Activated T-helper 2 cell treated with anti-CD3 and anti-CD28 coated beads, Interferon-gamma antibody, Interleukin-2, Interleukin-4, amounts not matched to agents 10 μg/mL and 5 μg/mL and 100 μg/mL, durations not matched to agents 14 hours and 24 hours and 36 hours (primary cell): ENCODE data around the gene METTL23. TPM values are rescaled to one million over a fixed set of nuclear protein-coding genes. Genes with fewer than 3 reads are reported as not detected.
"Not testable (repeated sequence)": the region's sequence is repeated elsewhere in the genome, so short reads cannot be mapped to it uniquely, and the experiment has no call there.

ENCODE experiments used
- DNase-seq: peaks from one replicate; pipeline ENCODE4 v3.0.0; 2021; ENCODE audit warnings: low spot score
- H3K27ac Mint-ChIP-seq: one replicate; pipeline ENCODE4 v1.8.0; 2021; ENCODE audit warnings: mixed read lengths
- H3K27me3 Mint-ChIP-seq: one replicate; pipeline ENCODE4 v1.8.0; 2021; ENCODE audit warnings: low read depth, mixed read lengths
- H3K36me3 Mint-ChIP-seq: one replicate; pipeline ENCODE4 v1.8.0; 2021; ENCODE audit warnings: low read depth, mixed read lengths
- H3K4me1 Mint-ChIP-seq: one replicate; pipeline ENCODE4 v1.8.0; 2021; ENCODE audit warnings: low read depth, mixed read lengths
- H3K4me3 Mint-ChIP-seq: one replicate; pipeline ENCODE4 v1.8.0; 2021; ENCODE audit warnings: low read depth, mild to moderate bottlenecking, moderate library complexity, mixed read lengths
- H3K9me3 Mint-ChIP-seq: one replicate; pipeline ENCODE4 v1.8.0; 2021; ENCODE audit warnings: mixed read lengths
- intact Hi-C: fragments of 100-400 bp; cut with micrococcal nuclease; formaldehyde crosslinking; loops from one replicate; pipeline ENCODE4 v1.15.1; 2023
- total RNA-seq: library from RNA; stranded (reverse); gene quantifications from 2 replicates; pipeline ENCODE4 v1.2.3, GENCODE V29; 2022

The METTL23 gene
- total RNA-seq, 1 donor from 2014 or later, result 32.1 TPM

- no peak overlapping the region for H3K27ac Mint-ChIP-seq
- H3K9me3 Mint-ChIP-seq, result no peaks in the 10 kb centered on the region
- intact Hi-C loops, result no loop called here
- DNase-seq, result no peak
- no peaks in the 10 kb centered on the region for H3K36me3 Mint-ChIP-seq
- peaks cover 4% of the 10 kb centered on the region for H3K27me3 Mint-ChIP-seq
- H3K4me3 Mint-ChIP-seq, result no peak overlapping the region
- no peaks in the 10 kb centered on the region for H3K4me1 Mint-ChIP-seq
Observed at GRCh38 chr17:76700270-76700616, 26.4 kb upstream of the METTL23 start.

GRCh38 chr17:76700617-76701470 is 25.8 kb upstream of the METTL23 start:
- H3K27ac Mint-ChIP-seq, result no peak overlapping the region
- no peak for DNase-seq
- no peak overlapping the region for H3K4me3 Mint-ChIP-seq
- H3K9me3 Mint-ChIP-seq, result no peaks in the 10 kb centered on the region
- H3K36me3 Mint-ChIP-seq, result no peaks in the 10 kb centered on the region
- H3K27me3 Mint-ChIP-seq, result peaks cover 4% of the 10 kb centered on the region
- intact Hi-C loops, result no loop called here
- H3K4me1 Mint-ChIP-seq, result no peaks in the 10 kb centered on the region

DNA sequence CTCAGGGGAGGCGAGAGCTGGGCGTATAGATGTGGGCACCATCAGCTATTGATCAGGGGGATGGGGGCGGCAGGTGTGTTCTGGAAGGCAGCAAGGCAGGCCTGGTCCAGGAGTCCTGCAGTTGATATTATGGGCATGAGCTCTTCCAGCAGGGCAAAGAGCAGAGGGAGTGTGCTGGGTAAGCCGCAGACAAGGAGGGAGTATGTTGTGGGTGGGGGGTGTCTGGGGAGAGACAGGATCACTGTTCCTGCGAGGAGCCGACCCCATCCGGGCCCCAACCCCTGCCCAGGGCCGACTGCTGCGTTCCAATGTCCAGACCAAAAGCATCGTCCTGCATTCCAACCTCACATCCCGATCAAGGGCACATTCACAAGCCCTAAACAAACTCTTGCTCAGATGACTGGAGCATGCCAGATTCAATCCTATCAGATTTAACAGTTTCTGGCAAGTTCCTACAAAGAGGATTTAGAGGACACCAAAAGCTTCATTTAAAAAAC is 25.1 kb upstream of the METTL23 start:
- H3K36me3 Mint-ChIP-seq, result no peaks in the 10 kb centered on the region
- no peak overlapping the region for H3K4me3 Mint-ChIP-seq
- intact Hi-C loops, result no loop called here
- H3K27me3 Mint-ChIP-seq, result peaks cover 4% of the 10 kb centered on the region
- no peak for DNase-seq
- no peaks in the 10 kb centered on the region for H3K9me3 Mint-ChIP-seq
- no peaks in the 10 kb centered on the region for H3K4me1 Mint-ChIP-seq
- no peak overlapping the region for H3K27ac Mint-ChIP-seq

DNA sequence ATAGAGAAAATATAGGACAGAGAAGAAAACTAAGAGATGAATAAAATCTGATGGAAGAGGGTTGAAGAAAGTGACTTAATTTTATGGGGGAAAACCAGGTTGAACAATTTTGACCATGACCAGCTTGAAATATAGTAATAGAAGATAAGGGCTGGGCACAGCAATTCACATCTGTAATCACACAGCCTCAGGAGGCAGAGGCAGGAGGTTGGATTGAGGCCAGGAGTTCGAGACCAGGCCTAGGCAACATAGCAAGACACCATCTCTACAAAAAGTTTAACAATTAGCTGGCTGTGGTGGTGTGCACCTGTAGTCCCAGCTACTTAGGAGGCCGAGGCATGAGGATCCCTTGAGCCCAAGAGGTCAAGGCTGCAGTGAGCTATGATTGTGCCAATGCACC is 24.6 kb upstream of the METTL23 start:
- H3K4me3 Mint-ChIP-seq, result no peak overlapping the region
- no peaks in the 10 kb centered on the region for H3K9me3 Mint-ChIP-seq
- H3K4me1 Mint-ChIP-seq, result no peaks in the 10 kb centered on the region
- intact Hi-C loops, result no loop called here
- H3K27ac Mint-ChIP-seq, result no peak overlapping the region
- no peak for DNase-seq
- H3K27me3 Mint-ChIP-seq, result peaks cover 4% of the 10 kb centered on the region
- H3K36me3 Mint-ChIP-seq, result no peaks in the 10 kb centered on the region

DNA sequence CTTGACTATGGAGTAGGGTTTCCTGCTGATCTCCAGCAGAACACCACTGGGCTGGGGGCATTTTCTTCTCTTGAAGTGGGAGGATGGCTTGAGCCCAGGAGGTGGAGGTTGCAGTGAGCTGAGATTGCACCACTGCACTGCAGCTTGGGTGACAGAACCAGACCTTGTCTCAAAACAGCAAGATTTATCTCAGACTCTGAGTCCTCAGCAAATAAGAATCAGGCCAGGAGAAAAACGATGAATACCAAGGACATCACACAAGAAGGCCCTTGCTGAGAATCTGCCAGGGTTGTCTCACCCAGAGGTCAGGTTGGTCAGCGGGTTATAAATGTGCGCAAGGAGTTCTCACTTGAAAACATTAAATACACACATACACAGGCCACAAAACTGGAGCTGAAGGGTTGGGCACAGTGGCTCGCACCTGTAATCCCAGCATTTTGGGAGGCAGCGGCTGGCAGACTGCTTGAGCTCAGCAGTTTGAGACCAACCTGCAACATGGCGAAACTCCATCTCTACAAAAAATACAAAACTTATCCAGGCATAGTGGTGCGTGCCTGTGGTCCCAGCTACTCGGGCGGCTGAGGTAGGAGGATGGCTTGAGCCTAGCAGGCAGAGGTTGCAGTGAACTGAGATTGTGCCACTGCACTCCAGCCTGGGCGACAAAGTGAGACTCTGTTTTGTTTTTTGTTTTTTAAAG is 23.6 kb upstream of the METTL23 start:
- peaks cover 2% of the 10 kb centered on the region for H3K27me3 Mint-ChIP-seq
- no peaks in the 10 kb centered on the region for H3K4me1 Mint-ChIP-seq
- H3K27ac Mint-ChIP-seq, result no peak overlapping the region
- DNase-seq, result no peak
- no peaks in the 10 kb centered on the region for H3K36me3 Mint-ChIP-seq
- intact Hi-C loops, result no loop called here
- no peaks in the 10 kb centered on the region for H3K9me3 Mint-ChIP-seq
- H3K4me3 Mint-ChIP-seq, result no peak overlapping the region

- peaks cover 5% of the 10 kb centered on the region for H3K27me3 Mint-ChIP-seq
- no peak overlapping the region for H3K27ac Mint-ChIP-seq
- H3K4me3 Mint-ChIP-seq, result no peak overlapping the region
- DNase-seq, result no peak
- H3K36me3 Mint-ChIP-seq, result no peaks in the 10 kb centered on the region
- peaks cover 5% of the 10 kb centered on the region for H3K4me1 Mint-ChIP-seq
- intact Hi-C loops, result no loop called here
- H3K9me3 Mint-ChIP-seq, result no peaks in the 10 kb centered on the region
Observed at GRCh38 chr17:76704805-76705204, 21.8 kb upstream of the METTL23 start.

DNA sequence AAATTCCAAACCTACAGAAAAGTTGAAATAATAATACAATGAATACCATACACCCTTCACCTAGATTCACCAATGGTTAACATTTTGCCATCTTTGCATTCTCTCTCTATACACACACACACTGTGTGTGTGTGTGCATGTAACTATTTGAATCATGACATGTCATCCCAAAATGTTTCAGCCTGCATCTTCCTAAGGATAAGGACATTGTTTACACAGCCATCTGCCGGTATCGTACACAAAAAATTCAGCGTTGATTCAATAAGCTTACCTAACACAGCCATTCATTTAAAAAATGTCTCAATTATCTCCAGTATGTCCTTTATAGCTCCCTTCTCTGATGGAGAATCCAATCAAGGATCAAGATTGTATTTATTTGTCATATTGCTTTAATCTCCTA is 19.8 kb upstream of the METTL23 start:
- intact Hi-C loops, result no loop called here
- Mint-ChIP-seq H3K27me3 (peaks cover 3% of the 10 kb centered on the region), H3K27ac (no peak overlapping the region), H3K4me3 (no peak overlapping the region), H3K9me3 (no peaks in the 10 kb centered on the region), H3K4me1 (peaks cover 11% of the 10 kb centered on the region), H3K36me3 (no peaks in the 10 kb centered on the region)
- no peak for DNase-seq

DNA sequence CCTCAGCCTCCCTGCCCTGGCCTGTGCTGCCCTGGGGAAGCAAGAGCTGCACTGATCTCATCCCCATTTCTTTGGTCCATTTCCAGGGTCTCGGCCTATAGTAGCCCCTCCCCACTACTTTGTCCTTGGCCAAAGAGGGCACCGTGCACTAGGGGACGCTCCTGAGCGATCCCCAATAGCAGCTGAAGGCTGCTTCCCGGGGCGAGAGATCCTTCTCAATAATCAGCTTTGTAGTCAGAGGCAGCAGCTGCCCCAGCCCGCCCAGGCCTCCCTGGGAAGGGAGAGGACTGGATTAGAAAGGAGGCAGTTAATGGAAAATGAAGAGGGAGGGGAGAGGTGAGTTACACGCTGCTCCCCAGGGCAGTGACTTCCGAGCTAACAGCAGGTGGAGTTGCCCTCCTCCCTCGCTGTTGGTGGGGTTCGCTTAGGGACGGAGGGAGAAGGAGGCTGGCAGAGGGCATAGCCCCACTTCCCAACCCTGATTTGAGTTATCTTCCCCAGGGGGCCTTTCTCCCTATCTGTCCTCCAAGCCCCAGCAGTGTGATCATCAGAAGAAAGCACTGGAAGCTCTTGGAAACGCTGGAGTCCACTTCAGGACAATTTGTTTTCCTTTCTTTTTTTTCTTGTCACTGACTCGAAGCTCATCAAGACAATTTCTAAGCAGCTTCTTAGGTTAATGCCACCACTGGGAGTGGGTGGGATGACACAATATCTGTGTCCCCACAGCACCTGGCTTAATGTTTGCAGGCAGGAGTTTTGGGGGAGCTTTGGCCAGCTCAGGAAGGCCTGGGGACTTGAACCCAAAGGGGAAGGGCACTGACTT is 18.4 kb upstream of the METTL23 start:
- Mint-ChIP-seq H3K27ac (no peak overlapping the region), H3K9me3 (no peaks in the 10 kb centered on the region), H3K36me3 (peaks cover 5% of the 10 kb centered on the region), H3K4me3 (peak overlapping the region; percentile 73), H3K27me3 (peaks cover 3% of the 10 kb centered on the region), H3K4me1 (peaks cover 11% of the 10 kb centered on the region)
- DNase-seq, result no peak
- intact Hi-C loops, result no loop called here

DNA sequence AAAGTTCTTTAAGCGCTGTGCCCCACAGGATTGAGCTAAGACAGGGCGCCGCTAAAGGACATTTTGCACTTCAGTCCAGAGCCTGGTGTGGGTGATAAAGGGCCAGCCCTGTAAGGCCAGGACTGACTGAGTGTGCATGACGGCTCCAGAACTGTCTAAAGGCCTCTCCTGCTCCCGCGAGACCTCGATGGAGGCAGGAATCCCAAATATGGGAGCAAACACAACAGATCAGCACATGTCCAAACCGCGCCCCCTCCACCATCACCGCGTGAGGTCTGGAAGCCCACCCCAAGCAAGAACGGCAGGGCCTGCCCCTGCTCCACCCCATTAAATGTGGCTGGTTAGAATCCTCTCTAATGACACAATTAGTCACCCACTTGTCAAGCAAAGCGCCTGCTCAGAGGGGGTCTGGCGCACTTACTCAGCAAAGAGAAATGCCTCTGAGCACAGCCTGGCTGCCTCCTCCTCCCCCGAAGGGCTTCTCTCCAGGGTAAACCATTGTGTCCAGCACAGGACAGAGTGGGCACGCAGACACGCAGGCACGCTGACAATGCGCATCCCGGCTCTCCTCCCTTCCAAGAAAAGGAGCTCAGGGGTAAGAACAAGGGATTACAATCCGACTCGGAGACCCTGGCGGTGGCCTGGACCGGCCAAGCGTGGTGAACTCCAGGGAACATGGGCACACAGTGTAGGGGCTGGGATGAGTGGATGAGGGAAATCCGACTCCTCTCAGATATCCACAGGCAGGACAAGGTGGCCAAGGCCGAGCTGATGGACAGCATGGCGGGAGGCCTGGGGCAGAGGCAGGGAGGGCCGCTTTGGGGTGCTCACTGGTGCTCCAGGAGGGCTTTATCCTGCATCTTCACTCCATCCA is 17.3 kb upstream of the METTL23 start:
- H3K27me3 Mint-ChIP-seq, result peaks cover 3% of the 10 kb centered on the region
- intact Hi-C loops, result no loop called here
- H3K9me3 Mint-ChIP-seq, result no peaks in the 10 kb centered on the region
- no peak overlapping the region for H3K27ac Mint-ChIP-seq
- peaks cover 16% of the 10 kb centered on the region for H3K36me3 Mint-ChIP-seq
- DNase-seq, result no peak
- peaks cover 20% of the 10 kb centered on the region for H3K4me1 Mint-ChIP-seq
- peak overlapping the region; percentile 73 for H3K4me3 Mint-ChIP-seq

DNA sequence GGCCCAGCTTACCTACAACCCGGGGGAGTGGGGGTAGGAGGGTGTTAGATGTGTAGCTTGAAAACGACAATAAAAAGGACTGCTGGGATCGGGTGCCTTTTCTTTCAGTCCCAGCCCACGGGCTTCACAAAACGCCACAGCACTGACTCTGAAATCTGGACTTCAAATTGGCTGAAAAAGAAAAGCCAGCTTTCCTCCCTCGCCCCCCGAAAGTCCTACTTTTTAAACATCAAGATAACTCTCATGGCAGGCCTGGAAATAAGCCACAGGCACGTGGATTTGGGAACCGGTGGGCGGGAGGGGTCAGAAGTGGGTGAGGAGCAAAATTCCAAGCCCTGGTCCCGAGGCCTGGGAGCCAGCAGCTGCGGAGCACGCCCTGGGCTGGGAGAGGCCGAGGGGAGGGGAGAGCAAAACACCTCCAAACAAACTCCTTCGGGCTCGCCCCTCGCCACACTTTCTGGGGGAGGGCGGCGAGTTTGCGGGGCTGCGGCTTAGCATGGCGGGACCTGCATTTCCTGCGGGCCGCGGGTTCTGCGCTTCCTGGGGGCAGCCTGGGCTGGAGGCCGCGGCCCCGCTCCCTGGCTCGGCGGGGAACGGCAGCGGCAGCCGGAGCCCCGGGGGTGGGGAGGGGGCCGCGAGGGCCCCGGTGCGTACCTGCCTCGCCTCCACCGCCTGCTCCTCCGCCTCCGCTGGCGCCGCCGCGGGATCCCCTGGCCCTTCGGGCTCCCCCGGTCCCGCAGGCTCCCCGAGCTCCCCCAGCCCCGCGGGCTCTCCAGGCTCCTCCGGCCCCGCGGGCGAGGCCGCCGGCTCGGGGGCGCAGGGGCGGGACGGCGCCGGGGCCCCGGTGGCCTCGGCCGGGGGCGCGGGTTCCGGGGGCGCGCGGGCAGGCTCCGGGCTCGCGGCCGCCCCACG is 16.4 kb upstream of the METTL23 start:
- not testable (repeated sequence) for H3K9me3 Mint-ChIP-seq, H3K27ac Mint-ChIP-seq, DNase-seq, H3K27me3 Mint-ChIP-seq
- H3K36me3 Mint-ChIP-seq, result peaks cover 22% of the 10 kb centered on the region
- peaks cover 24% of the 10 kb centered on the region for H3K4me1 Mint-ChIP-seq
- peak overlapping the region; percentile 73 for H3K4me3 Mint-ChIP-seq
- intact Hi-C loops, result loop anchor here (2.0 to 10.0 kb wide), 2 partner anchors 17 to 155 kb away; partner anchors contain the start of genes JMJD6 and METTL23

DNA sequence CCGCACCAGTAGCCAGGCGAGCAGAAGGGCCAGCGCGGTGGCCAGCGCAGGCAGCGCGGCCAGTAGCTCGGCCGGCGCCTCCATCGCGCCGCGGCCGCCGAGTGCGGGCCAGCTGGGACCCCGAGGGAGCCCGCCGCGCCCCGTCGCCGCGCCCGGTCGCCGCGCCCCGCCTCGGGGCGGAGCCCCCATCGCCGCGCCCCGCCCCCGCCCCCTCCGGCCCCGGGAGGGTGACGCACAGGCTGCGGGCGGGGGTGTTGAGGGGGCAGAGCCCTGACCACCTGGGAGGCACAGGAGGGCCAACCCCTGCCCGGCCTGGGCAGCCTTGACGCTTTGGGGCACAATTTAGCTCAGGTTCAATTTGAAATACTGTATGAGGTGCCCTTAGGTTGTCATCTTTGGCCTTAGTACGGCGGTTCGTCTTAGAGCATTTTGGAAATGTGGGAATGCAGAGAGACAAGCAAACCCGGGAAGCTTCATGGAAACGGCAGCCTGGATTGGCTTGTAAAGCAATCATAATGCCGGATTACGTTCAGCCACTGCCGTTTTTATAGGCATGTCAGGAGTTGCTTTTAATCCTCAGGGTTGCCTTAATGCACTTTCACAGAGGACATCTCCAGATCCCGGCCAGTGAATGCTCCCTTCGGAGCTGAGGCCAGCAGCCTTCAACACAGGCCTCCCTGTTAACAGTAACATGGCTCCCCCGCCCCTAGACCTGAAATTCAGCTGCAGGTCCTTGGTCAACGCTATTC is 15.6 kb upstream of the METTL23 start, which contains the start of gene MXRA7:
MXRA7 (minus strand) TSS at position 103 of the 749 bp plus-strand sequence; CDS start at position 84, 19 bp downstream.
- peak; percentile 38 for DNase-seq
- peaks cover 32% of the 10 kb centered on the region for H3K4me1 Mint-ChIP-seq
- no peak within 1 kb of the TSS for H3K27ac Mint-ChIP-seq
- H3K4me3 Mint-ChIP-seq, result peak within 1 kb of the TSS; percentile 73
- intact Hi-C loops, result loop anchor here (2.0 to 10.0 kb wide), 2 partner anchors 16 to 156 kb away; partner anchors contain the start of genes JMJD6 and METTL23
- no peaks in the 10 kb centered on the region for H3K9me3 Mint-ChIP-seq
- peaks cover 30% of the 10 kb centered on the region for H3K36me3 Mint-ChIP-seq
- peaks cover 3% of the 10 kb centered on the region for H3K27me3 Mint-ChIP-seq
